ENCODE data around the gene SEC22A.

- TF ChIP-seq POLR2A (IDR thresholded peaks at IDR 0.05; ENCODE audit: low read length) (no peak), GATA1 (IDR thresholded peaks at IDR 0.05; ENCODE audit: low read depth, low read length) (no peak)
These were observed 113.5 kb downstream of the SEC22A start for GRCh38 chr3:123315271-123315595.

Measured in erythroblast (primary cell).